ENCODE data around the gene CASZ1. TPM values are rescaled to one million over a fixed set of nuclear protein-coding genes. Genes with fewer than 3 reads are reported as not detected.

CASZ1 gene
- total and polyA plus RNA-seq, 10 of the 15 experiments (the other 5 are each of a cell fraction or from before 2014, with no cell fraction given), result 0.52 to 9.8 (median 3.7) TPM

DNA sequence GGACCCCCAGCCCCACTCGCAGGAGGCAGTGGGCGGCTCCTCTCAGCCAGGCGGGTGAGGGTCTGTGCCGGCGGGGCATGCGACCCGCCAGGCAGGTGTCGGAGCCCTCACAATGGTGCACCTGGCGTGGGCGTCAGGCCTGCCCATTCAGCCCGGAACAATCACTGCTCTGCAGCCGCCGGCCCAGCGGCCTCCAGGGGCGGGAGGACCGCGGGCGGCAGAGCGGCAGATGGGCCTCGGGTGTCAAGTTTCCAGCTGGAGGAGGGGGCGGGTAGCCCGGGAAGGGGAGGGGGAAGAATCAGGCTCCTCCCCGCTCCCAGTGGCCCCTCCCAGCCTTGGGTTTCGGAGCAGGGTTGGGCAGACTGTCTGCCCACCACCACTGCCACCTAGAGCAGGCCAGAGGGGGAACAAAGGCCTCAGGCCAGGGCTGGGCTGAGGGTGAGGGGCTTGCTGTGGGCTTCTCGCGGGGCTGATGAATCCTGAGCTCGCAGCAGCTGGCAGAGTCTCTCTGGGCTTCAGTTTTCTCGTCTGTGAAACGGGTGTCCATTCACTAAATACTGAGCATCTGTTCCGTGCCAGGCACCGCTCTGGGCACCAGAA, 39.5 kb upstream of the CASZ1 start:
- peaks cover 4 to 11% of the 10 kb centered on the region in 2 experiments; a peak in 3 of 4 replicates for H3K27me3 ChIP-seq (replicated peaks in 1 of 2; ENCODE audit: control insufficient read depth in 2 of 2, insufficient read depth in 2 of 2, low read length in 1 of 2)
- no peaks in the 10 kb centered on the region for H3K9me3 ChIP-seq (replicated peaks; ENCODE audit: control insufficient read depth, insufficient read depth, low read length)
- H4K20me1 ChIP-seq (ENCODE audit: control insufficient read depth, insufficient read depth), result no peaks in the 10 kb centered on the region
- H3K9ac ChIP-seq (ENCODE audit: control insufficient read depth, insufficient read depth, low read length), result no peak overlapping the region
- no peak overlapping the region for H3K4me3 ChIP-seq
- BruUV-seq (replicated peaks), result no TSS peak
- no peak for TF ChIP-seq STAT3 (IDR thresholded peaks at IDR 0.05; ENCODE audit: low read depth, low read length)
- TF ChIP-seq RCOR1 (conservative IDR thresholded peaks at IDR 0.05; ENCODE audit: low read depth, low read length), result no peak
- TF ChIP-seq MTA3 (IDR thresholded peaks at IDR 0.05; ENCODE audit: borderline replicate concordance, low read length), result no peak
- no peak for TF ChIP-seq TARDBP (IDR thresholded peaks at IDR 0.05; ENCODE audit: borderline replicate concordance)
- TF ChIP-seq, protein P1, sequence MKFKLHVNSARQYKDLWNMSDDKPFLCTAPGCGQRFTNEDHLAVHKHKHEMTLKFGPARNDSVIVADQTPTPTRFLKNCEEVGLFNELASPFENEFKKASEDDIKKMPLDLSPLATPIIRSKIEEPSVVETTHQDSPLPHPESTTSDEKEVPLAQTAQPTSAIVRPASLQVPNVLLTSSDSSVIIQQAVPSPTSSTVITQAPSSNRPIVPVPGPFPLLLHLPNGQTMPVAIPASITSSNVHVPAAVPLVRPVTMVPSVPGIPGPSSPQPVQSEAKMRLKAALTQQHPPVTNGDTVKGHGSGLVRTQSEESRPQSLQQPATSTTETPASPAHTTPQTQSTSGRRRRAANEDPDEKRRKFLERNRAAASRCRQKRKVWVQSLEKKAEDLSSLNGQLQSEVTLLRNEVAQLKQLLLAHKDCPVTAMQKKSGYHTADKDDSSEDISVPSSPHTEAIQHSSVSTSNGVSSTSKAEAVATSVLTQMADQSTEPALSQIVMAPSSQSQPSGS (IDR thresholded peaks at IDR 0.05; ENCODE audit: low read length), result no peak
- RAD21 ChIA-PET (ENCODE audit: unreplicated experiment), result no interaction called here
- SMC1A ChIA-PET (ENCODE audit: uncharacterized antibody, unreplicated experiment), result no interaction called here
- CTCF ChIA-PET, result no interaction called here
- H3K79me2 ChIP-seq (ENCODE audit: control insufficient read depth, insufficient read depth, low read length), result no peaks in the 10 kb centered on the region
- POLR2A ChIA-PET, result no interaction called here
- in situ Hi-C loops (cut with MboI) (no loop called here), intact Hi-C loops (cut with micrococcal nuclease; ENCODE audit: unreplicated experiment) (no loop called here)
- H2AFZ ChIP-seq (ENCODE audit: control insufficient read depth, low read depth, low read length), result no peak overlapping the region
- H3K36me3 ChIP-seq (ENCODE audit: control insufficient read depth in 2 of 2, insufficient read depth in 2 of 2, low read length in 1 of 2), result no peaks in the 10 kb centered on the region
- no peak for DNase-seq (ENCODE audit: low read depth, low spot score)
- peak; percentile 58 for ATAC-seq
- H3K4me1 ChIP-seq (ENCODE audit: control insufficient read depth, insufficient read depth, low read length), result no peaks in the 10 kb centered on the region
- no peak for FAIRE-seq
- H3K4me2 ChIP-seq (ENCODE audit: control insufficient read depth, insufficient read depth), result no peak overlapping the region
- no peak overlapping the region for H3K27ac ChIP-seq (ENCODE audit: control insufficient read depth, insufficient read depth)
- WGBS (ENCODE audit: insufficient coverage, insufficient replicate concordance, low lambda C conversion rate, missing lambda C conversion rate), result 26% methylated on average over 9 of the region's 31 CpGs

- no peak for DNase-seq (ENCODE audit: low read depth, low spot score)
- in situ Hi-C loops (cut with MboI) (no loop called here), intact Hi-C loops (cut with micrococcal nuclease; ENCODE audit: unreplicated experiment) (no loop called here)
- WGBS (ENCODE audit: insufficient coverage, insufficient replicate concordance, low lambda C conversion rate, missing lambda C conversion rate), result 24% methylated on average over 11 of the region's 12 CpGs
- ChIA-PET SMC1A (ENCODE audit: uncharacterized antibody, unreplicated experiment) (no interaction called here), RAD21 (ENCODE audit: unreplicated experiment) (no interaction called here), POLR2A (no interaction called here), CTCF (no interaction called here)
- Histone ChIP-seq H2AFZ (ENCODE audit: control insufficient read depth, low read depth, low read length) (no peak overlapping the region), H3K9ac (ENCODE audit: control insufficient read depth, insufficient read depth, low read length) (no peak overlapping the region), H3K36me3 (ENCODE audit: control insufficient read depth in 2 of 2, insufficient read depth in 2 of 2, low read length in 1 of 2) (no peaks in the 10 kb centered on the region), H4K20me1 (ENCODE audit: control insufficient read depth, insufficient read depth) (no peaks in the 10 kb centered on the region), H3K27me3 (replicated peaks in 1 of 2; ENCODE audit: control insufficient read depth in 2 of 2, insufficient read depth in 2 of 2, low read length in 1 of 2) (peaks cover 4 to 11% of the 10 kb centered on the region in 2 experiments; a peak in 3 of 4 replicates), H3K4me3 (no peak overlapping the region), H3K79me2 (ENCODE audit: control insufficient read depth, insufficient read depth, low read length) (no peaks in the 10 kb centered on the region), H3K4me2 (ENCODE audit: control insufficient read depth, insufficient read depth) (no peak overlapping the region), H3K9me3 (replicated peaks; ENCODE audit: control insufficient read depth, insufficient read depth, low read length) (no peaks in the 10 kb centered on the region), H3K4me1 (ENCODE audit: control insufficient read depth, insufficient read depth, low read length) (no peaks in the 10 kb centered on the region), H3K27ac (ENCODE audit: control insufficient read depth, insufficient read depth) (no peak overlapping the region)
- no peak for ATAC-seq
- TF ChIP-seq EGR1 (IDR thresholded peaks at IDR 0.05; ENCODE audit: borderline replicate concordance in 1 of 2, low read depth in 2 of 2, low read length in 2 of 2) (no peak), MXI1 (IDR thresholded peaks at IDR 0.05; ENCODE audit: low read depth, low read length) (no peak), BMI1 (IDR thresholded peaks at IDR 0.05; ENCODE audit: borderline replicate concordance) (no peak), SIX5 (IDR thresholded peaks at IDR 0.05; ENCODE audit: low read depth, low read length, severe bottlenecking) (no peak)
- no peak for FAIRE-seq
- no TSS peak for BruUV-seq (replicated peaks)
Measured at GRCh38 chr1:10835421-10835820, 39.0 kb upstream of the CASZ1 start.
